ENCODE measurements around the gene KCNG2. TPM values are rescaled to one million over a fixed set of nuclear protein-coding genes. Genes with fewer than 3 reads are reported as not detected.

The KCNG2 gene
- total RNA-seq, 1 donor from 2014 or later: not detected

DNA sequence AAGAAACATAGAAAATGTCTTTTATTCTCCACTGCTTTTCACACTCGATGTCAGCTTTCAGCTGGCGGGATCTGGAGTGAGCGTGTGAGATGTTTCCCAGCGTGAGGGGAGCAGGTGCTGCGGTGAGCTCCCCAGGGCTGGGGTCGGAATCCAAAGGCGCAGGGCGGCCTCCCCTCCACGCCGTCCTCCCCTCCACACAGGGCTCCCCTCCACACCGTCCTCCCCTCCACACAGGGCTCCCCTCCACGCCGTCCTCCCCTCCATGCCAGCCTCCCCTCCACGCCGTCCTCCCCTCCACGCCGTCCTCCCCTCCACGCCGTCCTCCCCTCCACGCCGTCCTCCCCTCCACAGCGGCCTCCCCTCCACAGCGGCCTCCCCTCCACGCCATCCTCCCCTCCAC, 26.9 kb upstream of the KCNG2 start:
- H3K27ac Mint-ChIP-seq (ENCODE audit: unreplicated experiment): no peak overlapping the region
- DNase-seq (ENCODE audit: extremely low spot score, unreplicated experiment): no peak
- no peak overlapping the region for H3K4me3 Mint-ChIP-seq (ENCODE audit: unreplicated experiment)
- peaks cover 22% of the 10 kb centered on the region for H3K9me3 Mint-ChIP-seq (ENCODE audit: unreplicated experiment)
- no peak for TF ChIP-seq CTCF (IDR thresholded peaks at IDR 0.05)
- H3K36me3 Mint-ChIP-seq (ENCODE audit: unreplicated experiment): no peaks in the 10 kb centered on the region
- no peaks in the 10 kb centered on the region for H3K27me3 Mint-ChIP-seq (ENCODE audit: unreplicated experiment)
- no peaks in the 10 kb centered on the region for H3K4me1 Mint-ChIP-seq (ENCODE audit: unreplicated experiment)

- TF ChIP-seq CTCF (IDR thresholded peaks at IDR 0.05): no peak
- DNase-seq (ENCODE audit: extremely low spot score, unreplicated experiment): no peak
- Mint-ChIP-seq H3K36me3 (ENCODE audit: unreplicated experiment) (no peaks in the 10 kb centered on the region), H3K27ac (ENCODE audit: unreplicated experiment) (no peak overlapping the region), H3K9me3 (ENCODE audit: unreplicated experiment) (peaks cover 18% of the 10 kb centered on the region), H3K27me3 (ENCODE audit: unreplicated experiment) (no peaks in the 10 kb centered on the region), H3K4me1 (ENCODE audit: unreplicated experiment) (no peaks in the 10 kb centered on the region), H3K4me3 (ENCODE audit: unreplicated experiment) (no peak overlapping the region)
Observed at GRCh38 chr18:79771446-79772107, 26.2 kb upstream of the KCNG2 start.

- no peak for TF ChIP-seq CTCF (IDR thresholded peaks at IDR 0.05)
- Mint-ChIP-seq H3K9me3 (ENCODE audit: unreplicated experiment) (peaks cover 12% of the 10 kb centered on the region), H3K4me1 (ENCODE audit: unreplicated experiment) (no peaks in the 10 kb centered on the region), H3K27ac (ENCODE audit: unreplicated experiment) (no peak overlapping the region), H3K36me3 (ENCODE audit: unreplicated experiment) (no peaks in the 10 kb centered on the region), H3K4me3 (ENCODE audit: unreplicated experiment) (no peak overlapping the region), H3K27me3 (ENCODE audit: unreplicated experiment) (no peaks in the 10 kb centered on the region)
- DNase-seq (ENCODE audit: extremely low spot score, unreplicated experiment): no peak
Observed at GRCh38 chr18:79772108-79772864, 25.5 kb upstream of the KCNG2 start.

DNA sequence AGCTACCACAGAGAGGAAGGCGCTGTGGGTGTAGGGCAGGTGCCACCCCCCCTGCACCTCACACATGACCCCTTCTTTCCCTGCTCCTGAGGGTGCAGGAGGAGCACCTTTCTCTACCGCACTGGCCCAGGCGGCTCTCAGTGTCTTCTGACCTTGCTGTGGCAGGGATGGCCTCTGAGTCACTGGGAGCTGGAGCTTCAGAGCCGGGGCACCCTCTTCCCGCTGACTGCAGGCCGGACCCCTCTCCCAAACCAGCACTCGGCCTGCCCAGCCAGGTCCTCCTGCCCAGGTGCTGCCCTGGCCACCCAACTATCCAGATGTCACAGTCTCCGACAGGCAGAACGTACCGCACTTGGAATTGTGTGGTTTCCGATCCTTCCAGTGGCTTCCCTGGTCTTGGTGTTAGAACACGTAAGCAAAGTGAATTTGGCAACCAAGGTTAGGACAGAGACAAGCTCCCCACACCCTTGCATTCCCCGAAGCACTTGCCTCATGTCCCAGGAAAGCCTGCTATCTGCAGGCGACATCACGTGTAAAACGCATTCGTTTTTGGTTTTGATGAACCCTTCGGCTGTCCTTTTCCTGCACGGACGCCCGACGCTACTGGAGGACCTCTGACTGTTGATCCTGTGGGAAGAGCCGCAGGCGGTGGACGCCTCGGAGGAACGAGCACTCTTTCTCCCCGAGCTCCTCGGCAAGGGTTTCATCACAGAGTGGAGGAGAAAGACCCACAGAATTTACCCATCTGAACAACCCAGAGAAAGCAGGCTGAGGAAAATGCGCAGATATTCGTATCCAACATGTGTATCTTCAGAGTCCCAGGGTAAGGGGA, 24.7 kb upstream of the KCNG2 start:
- Mint-ChIP-seq H3K4me3 (ENCODE audit: unreplicated experiment) (no peak overlapping the region), H3K36me3 (ENCODE audit: unreplicated experiment) (no peaks in the 10 kb centered on the region), H3K4me1 (ENCODE audit: unreplicated experiment) (no peaks in the 10 kb centered on the region), H3K9me3 (ENCODE audit: unreplicated experiment) (peaks cover 4% of the 10 kb centered on the region), H3K27ac (ENCODE audit: unreplicated experiment) (no peak overlapping the region), H3K27me3 (ENCODE audit: unreplicated experiment) (peaks cover 6% of the 10 kb centered on the region)
- DNase-seq (ENCODE audit: extremely low spot score, unreplicated experiment): no peak
- TF ChIP-seq CTCF (IDR thresholded peaks at IDR 0.05): no peak

GRCh38 chr18:79774111-79774510, 23.6 kb upstream of the KCNG2 start:
- no peak for DNase-seq (ENCODE audit: extremely low spot score, unreplicated experiment)
- Mint-ChIP-seq H3K27me3 (ENCODE audit: unreplicated experiment) (peaks cover 9% of the 10 kb centered on the region), H3K27ac (ENCODE audit: unreplicated experiment) (no peak overlapping the region), H3K4me1 (ENCODE audit: unreplicated experiment) (no peaks in the 10 kb centered on the region), H3K4me3 (ENCODE audit: unreplicated experiment) (no peak overlapping the region), H3K9me3 (ENCODE audit: unreplicated experiment) (no peaks in the 10 kb centered on the region), H3K36me3 (ENCODE audit: unreplicated experiment) (no peaks in the 10 kb centered on the region)
- TF ChIP-seq CTCF (IDR thresholded peaks at IDR 0.05): no peak
